HepG2 (cell line): ENCODE measurements around the gene CYP4F12. TPM values are rescaled to one million over a fixed set of nuclear protein-coding genes. Genes with fewer than 3 reads are reported as not detected.

ENCODE experiments used
- ARHGAP35 ChIP-seq: sonication (generic); formaldehyde crosslinking; IDR thresholded peaks from 2 replicates; pipeline ENCODE4 v1.9.0; 2022; ENCODE audit warnings: mild to moderate bottlenecking, inconsistent platforms, moderate library complexity, missing genetic modification reagents, borderline replicate concordance
- CEBPG ChIP-seq: IDR thresholded peaks from 2 replicates; pipeline ENCODE4 v1.6.1; 2016
- FOXO1 ChIP-seq: sonication (generic); formaldehyde crosslinking; IDR thresholded peaks from 2 replicates; pipeline ENCODE4 v1.4.0; 2020; ENCODE audit warnings: missing genetic modification reagents
- HNF4A ChIP-seq: sonication (generic); formaldehyde crosslinking; IDR thresholded peaks from 2 replicates; pipeline ENCODE4 v1.4.0; 2020; ENCODE audit warnings: missing genetic modification reagents
- MLLT10 ChIP-seq: sonication (generic); formaldehyde crosslinking; IDR thresholded peaks from 2 replicates; pipeline ENCODE4 v1.4.0; 2020; ENCODE audit warnings: missing genetic modification reagents
- RXRB ChIP-seq: IDR thresholded peaks from 2 replicates; pipeline ENCODE4 v1.6.1; 2016; ENCODE audit warnings: borderline replicate concordance, missing genetic modification reagents, missing compliant biosample characterization
- TBX2 ChIP-seq: sonication (generic); formaldehyde crosslinking; IDR thresholded peaks from 2 replicates; pipeline ENCODE4 v1.5.0; 2020; ENCODE audit warnings: missing genetic modification reagents, mild to moderate bottlenecking, borderline replicate concordance
- YEATS2 ChIP-seq: sonication (generic); formaldehyde crosslinking; IDR thresholded peaks from 2 replicates; pipeline ENCODE4 v1.4.0; 2020; ENCODE audit warnings: missing genetic modification reagents, borderline replicate concordance
- ZNF709 ChIP-seq: sonication (generic); formaldehyde crosslinking; IDR thresholded peaks from 2 replicates; pipeline ENCODE4 v1.5.0; 2020; ENCODE audit warnings: mild to moderate bottlenecking, missing genetic modification reagents
- polyA plus RNA-seq, 8 experiments: library from polyadenylated mRNA; depleted of rRNA in 3 of 8; stranded (reverse) in 7 of 8; unstranded in 1 of 8; fragments of >200 nt; fragmentation: Illumina TruSeq in 4 of 8; extraction: Trizol in 4 of 8; gene quantifications; 2 replicates each; pipeline versions ENCODE4 v1.2.1 to v1.2.3, GENCODE V29; 2011 to 2016; ENCODE audit warnings: low read depth in 4 of 8, missing spikeins in 1 of 8, mixed read lengths in 1 of 8; ENCODE audit not compliant: insufficient read depth in 1 of 8
- total RNA-seq, 5 experiments: library from RNA; depleted of rRNA; stranded (reverse); fragments of >200 nt; fragmentation: Illumina TruSeq; extraction: Trizol; gene quantifications; 2 replicates each; pipeline ENCODE4 v1.2.3, GENCODE V29; 2016; ENCODE audit warnings: low read depth in 1 of 5
- TF ChIP-seq, protein P1 (sequence below): sonication (generic); formaldehyde crosslinking; IDR thresholded peaks from 2 replicates; pipeline ENCODE4 v1.5.1; 2020; ENCODE audit warnings: mild to moderate bottlenecking, missing genetic modification reagents, moderate library complexity
- TF ChIP-seq, protein P2 (sequence below): sonication (generic); formaldehyde crosslinking; IDR thresholded peaks from 2 replicates; pipeline ENCODE4 v1.4.0; 2020; ENCODE audit warnings: missing genetic modification reagents, mild to moderate bottlenecking, borderline replicate concordance
- TF ChIP-seq, protein P3 (sequence below): sonication (generic); formaldehyde crosslinking; IDR thresholded peaks from 2 replicates; pipeline ENCODE4 v1.5.0; 2020; ENCODE audit warnings: mild to moderate bottlenecking, missing genetic modification reagents, moderate library complexity

The CYP4F12 gene
- total and polyA plus RNA-seq, 2 of the 13 experiments (the other 11 are each of a cell fraction or from before 2014, with no cell fraction given), result 29.9 to 30.8 TPM

DNA sequence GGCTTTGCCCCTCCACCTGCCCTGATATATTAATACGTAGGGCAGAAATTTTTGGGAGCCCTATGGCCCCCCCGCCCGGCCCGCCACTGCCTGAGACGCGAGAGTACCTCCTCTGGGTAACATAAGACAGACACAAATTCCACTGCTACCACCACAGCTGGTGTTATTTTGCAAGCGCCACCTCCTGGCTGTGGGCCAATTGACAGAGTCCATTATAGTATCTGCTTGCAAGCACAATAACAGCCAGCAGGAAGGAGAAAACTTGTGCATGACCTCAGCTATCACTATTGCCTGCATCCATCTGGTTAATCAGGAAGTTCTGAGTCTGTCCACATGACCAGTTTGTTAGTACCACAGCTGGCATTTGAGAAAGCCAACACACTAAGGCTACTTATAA lies 29.6 kb downstream of the CYP4F12 start (continued):
- TF ChIP-seq ARHGAP35 (no peak), FOXO1 (CRISPR knock-in tag) (no peak), CEBPG (CRISPR knock-in tag) (peak; percentile 19; the same call in 1 of the 2 replicates), HNF4A (peak; percentile 25; the same call in 1 of the 2 replicates), ZNF709 (CRISPR knock-in tag) (no peak), MLLT10 (CRISPR knock-in tag) (no peak), YEATS2 (CRISPR knock-in tag) (no peak), TBX2 (CRISPR knock-in tag) (no peak), RXRB (CRISPR knock-in tag) (peak; percentile 24; the same call in 1 of the 2 replicates)
- TF ChIP-seq, protein P1, sequence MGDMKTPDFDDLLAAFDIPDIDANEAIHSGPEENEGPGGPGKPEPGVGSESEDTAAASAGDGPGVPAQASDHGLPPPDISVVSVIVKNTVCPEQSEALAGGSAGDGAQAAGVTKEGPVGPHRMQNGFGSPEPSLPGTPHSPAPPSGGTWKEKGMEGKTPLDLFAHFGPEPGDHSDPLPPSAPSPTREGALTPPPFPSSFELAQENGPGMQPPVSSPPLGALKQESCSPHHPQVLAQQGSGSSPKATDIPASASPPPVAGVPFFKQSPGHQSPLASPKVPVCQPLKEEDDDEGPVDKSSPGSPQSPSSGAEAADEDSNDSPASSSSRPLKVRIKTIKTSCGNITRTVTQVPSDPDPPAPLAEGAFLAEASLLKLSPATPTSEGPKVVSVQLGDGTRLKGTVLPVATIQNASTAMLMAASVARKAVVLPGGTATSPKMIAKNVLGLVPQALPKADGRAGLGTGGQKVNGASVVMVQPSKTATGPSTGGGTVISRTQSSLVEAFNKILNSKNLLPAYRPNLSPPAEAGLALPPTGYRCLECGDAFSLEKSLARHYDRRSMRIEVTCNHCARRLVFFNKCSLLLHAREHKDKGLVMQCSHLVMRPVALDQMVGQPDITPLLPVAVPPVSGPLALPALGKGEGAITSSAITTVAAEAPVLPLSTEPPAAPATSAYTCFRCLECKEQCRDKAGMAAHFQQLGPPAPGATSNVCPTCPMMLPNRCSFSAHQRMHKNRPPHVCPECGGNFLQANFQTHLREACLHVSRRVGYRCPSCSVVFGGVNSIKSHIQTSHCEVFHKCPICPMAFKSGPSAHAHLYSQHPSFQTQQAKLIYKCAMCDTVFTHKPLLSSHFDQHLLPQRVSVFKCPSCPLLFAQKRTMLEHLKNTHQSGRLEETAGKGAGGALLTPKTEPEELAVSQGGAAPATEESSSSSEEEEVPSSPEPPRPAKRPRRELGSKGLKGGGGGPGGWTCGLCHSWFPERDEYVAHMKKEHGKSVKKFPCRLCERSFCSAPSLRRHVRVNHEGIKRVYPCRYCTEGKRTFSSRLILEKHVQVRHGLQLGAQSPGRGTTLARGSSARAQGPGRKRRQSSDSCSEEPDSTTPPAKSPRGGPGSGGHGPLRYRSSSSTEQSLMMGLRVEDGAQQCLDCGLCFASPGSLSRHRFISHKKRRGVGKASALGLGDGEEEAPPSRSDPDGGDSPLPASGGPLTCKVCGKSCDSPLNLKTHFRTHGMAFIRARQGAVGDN (CRISPR knock-in tag), result no peak
- TF ChIP-seq, protein P2, sequence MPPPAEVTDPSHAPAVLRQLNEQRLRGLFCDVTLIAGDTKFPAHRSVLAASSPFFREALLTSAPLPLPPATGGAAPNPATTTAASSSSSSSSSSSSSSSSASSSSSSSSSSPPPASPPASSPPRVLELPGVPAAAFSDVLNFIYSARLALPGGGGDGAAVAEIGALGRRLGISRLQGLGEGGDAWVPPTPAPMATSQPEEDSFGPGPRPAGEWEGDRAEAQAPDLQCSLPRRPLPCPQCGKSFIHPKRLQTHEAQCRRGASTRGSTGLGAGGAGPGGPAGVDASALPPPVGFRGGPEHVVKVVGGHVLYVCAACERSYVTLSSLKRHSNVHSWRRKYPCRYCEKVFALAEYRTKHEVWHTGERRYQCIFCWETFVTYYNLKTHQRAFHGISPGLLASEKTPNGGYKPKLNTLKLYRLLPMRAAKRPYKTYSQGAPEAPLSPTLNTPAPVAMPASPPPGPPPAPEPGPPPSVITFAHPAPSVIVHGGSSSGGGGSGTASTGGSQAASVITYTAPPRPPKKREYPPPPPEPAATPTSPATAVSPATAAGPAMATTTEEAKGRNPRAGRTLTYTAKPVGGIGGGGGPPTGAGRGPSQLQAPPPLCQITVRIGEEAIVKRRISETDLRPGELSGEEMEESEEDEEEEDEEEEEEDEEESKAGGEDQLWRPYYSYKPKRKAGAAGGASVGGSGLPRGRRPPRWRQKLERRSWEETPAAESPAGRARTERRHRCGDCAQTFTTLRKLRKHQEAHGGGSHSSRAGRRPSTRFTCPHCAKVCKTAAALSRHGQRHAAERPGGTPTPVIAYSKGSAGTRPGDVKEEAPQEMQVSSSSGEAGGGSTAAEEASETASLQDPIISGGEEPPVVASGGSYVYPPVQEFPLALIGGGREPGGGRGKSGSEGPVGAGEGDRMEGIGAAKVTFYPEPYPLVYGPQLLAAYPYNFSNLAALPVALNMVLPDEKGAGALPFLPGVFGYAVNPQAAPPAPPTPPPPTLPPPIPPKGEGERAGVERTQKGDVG (CRISPR knock-in tag), result no peak
- TF ChIP-seq, protein P3, sequence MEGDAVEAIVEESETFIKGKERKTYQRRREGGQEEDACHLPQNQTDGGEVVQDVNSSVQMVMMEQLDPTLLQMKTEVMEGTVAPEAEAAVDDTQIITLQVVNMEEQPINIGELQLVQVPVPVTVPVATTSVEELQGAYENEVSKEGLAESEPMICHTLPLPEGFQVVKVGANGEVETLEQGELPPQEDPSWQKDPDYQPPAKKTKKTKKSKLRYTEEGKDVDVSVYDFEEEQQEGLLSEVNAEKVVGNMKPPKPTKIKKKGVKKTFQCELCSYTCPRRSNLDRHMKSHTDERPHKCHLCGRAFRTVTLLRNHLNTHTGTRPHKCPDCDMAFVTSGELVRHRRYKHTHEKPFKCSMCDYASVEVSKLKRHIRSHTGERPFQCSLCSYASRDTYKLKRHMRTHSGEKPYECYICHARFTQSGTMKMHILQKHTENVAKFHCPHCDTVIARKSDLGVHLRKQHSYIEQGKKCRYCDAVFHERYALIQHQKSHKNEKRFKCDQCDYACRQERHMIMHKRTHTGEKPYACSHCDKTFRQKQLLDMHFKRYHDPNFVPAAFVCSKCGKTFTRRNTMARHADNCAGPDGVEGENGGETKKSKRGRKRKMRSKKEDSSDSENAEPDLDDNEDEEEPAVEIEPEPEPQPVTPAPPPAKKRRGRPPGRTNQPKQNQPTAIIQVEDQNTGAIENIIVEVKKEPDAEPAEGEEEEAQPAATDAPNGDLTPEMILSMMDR (CRISPR knock-in tag), result peak; percentile 78
